HG02884 (cell line): ENCODE results near the gene VSX2.

Source experiments
- ATAC-seq: cut with Tn5 transposase; IDR thresholded peaks from one replicate; pipeline ENCODE4 v1.9.1; 2021; ENCODE audit warnings: mild to moderate bottlenecking, moderate library complexity; ENCODE audit not compliant: unreplicated experiment

Gene VSX2

DNA sequence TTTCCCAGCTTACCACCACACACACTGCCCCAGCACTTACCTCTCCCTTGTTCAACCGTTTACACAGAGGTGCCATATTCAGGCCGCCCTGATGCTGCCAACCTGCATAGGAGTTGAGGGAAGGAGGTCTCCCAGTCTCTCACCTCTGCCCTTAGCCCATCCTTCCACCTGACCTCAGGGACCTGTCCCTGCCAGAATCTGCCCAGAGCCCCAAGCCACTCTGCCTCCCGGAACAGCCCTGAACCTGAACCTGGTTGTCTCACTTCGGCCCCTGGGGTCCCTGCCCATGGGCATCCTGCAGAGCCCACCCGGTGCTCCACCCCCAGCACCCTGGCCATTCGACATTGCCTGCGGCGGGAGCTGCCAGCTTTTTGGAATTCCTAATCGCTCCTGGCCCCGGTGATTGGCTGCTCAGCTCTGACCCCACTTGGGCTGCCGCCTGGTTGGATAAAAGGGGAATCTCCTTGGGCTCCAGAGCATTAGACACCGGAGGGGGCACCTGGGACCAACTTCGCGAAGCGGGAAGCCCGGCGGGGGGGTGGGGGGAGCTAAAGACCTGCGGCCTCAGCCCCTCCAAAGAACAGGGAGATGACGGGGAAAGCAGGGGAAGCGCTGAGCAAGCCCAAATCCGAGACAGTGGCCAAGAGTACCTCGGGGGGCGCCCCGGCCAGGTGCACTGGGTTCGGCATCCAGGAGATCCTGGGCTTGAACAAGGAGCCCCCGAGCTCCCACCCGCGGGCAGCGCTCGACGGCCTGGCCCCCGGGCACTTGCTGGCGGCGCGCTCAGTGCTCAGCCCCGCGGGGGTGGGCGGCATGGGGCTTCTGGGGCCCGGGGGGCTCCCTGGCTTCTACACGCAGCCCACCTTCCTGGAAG lies at the start of gene VSX2:
VSX2 (plus strand) TSS at position 476 of the 874 bp plus-strand sequence; CDS start at position 589, 113 bp downstream.
- ATAC-seq: no peak

DNA sequence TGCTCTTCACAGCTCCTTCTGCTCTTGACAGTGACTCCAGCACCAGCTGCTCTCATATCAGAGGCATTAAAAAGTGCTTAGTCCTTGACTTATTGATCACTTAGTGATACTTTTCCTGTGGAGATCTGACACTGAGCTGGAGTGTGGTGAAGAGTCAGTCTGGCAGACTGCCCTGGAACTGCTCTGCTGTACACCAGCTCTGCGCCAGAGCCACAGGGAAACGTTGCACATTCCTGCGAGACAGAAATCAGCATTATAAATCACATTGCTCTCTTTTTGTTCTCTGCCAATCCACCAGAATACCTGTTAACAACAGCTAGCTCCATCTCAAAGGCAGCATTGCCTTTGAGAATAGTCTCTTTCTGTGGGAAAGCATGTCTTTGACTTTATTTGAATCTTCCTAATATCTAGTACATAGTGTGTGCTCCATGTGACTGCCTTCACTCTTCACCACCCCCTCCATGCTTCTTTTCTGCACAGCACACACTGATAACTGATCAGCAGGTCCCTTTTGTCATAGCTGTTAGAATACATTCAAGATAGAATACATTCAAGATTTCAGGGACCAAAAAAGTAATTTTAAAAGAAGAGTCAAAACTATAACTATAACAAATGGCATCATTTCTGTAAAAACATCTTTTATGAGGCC lies 48.2 kb upstream of the VSX2 start:
- no peak for ATAC-seq

- no peak for ATAC-seq
Observed at GRCh38 chr14:74194506-74195274, 44.6 kb upstream of the VSX2 start.

GRCh38 chr14:74195623-74196022 lies 43.6 kb upstream of the VSX2 start:
- no peak for ATAC-seq

- ATAC-seq: no peak
Observed at GRCh38 chr14:74198441-74199234, 40.6 kb upstream of the VSX2 start.

DNA sequence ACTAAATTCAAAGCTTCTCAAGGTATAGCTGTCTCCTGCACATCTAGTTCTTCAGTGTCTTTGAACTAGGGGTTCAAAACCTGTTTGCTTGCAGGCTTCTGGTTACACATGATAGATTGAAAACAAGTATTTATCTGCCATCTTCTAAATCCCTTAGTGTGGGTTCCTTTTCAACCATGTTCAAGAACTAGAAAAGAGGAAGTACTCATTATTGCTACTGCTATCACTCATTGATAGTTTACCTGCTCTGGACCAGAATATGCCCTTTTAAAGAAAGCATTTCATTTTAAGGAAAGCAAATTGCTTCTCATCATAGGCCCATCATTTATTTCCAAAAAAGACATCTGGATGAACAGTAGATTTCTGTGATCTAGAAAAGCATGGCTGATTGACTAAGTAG lies 37.1 kb upstream of the VSX2 start:
- no peak for ATAC-seq

DNA sequence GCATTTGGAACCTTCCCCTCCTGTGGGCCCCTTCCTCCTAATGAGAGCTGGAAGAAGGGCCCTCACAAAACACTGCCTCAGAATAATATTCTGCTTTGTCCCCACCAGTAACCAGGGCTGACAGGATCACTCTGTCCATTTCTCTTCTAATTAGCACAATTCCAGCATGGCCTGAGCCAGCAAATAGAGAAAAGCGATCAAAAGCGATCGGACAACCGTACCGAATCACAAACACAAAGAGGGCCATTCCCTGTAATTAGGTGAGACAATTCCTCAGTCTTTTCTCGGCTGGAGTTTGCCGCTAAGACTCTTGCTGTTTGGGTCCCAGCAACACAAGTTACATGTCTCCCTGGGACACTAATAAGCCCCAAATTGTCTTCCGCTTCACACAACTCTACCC lies 35.6 kb upstream of the VSX2 start:
- no peak for ATAC-seq

GRCh38 chr14:74204491-74204890 lies 34.8 kb upstream of the VSX2 start:
- no peak for ATAC-seq

DNA sequence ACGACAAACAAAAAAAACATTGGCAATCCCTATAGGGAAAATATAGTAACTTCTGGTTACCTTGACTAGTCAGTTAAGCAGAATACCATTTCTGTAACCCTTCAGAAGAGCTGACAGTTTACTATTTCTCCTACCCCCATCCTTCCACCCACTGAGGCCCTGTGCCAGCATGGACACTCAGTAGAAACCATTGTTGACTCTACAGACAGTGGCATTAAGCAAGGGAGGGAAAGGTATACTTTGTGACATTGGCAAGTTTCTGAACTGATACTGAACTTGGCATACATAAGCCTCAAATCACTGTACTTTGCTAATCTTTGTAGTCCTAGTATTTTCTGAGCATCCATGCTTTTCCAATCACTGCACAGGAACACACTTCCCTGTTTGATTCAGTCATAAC lies 33.4 kb upstream of the VSX2 start:
- no peak for ATAC-seq

DNA sequence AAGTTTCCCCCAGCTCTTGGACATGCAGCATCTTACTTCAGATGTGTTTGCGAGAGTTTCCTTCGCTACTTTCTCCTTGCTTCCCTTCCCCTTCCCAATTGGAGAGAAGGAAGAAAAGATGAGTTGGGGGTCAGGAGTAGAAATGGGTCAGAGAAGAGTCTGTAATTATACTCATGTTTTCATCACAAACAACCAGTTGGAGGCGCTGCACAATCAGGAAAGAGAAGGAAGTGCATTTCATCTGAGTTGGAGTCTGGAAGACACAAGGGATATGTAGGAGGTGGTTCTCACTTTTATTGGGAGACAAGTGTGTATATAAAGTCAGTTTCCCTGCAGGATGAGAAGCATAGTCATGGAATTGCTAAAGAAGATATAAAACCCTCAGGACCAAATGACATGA lies 31.3 kb upstream of the VSX2 start:
- no peak for ATAC-seq

DNA sequence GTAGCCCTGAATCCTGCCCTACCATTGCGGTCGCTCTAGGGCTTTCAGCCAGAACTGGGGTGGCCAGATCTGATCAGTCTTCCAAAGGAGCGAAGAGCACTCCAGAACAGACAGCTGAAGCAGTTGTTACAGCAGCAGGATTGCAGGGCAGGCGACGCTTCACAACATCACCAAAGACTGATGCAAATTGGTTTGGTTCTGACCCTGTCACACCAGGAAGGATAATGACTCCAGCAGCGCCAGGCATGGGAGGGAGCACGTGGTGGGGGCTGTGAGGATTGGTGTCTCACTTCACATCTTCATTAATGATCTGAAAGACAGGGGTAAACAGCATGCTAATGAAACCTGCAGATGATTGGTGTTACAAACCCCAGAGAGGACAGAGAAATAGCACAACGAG lies 30.6 kb upstream of the VSX2 start:
- ATAC-seq: no peak

DNA sequence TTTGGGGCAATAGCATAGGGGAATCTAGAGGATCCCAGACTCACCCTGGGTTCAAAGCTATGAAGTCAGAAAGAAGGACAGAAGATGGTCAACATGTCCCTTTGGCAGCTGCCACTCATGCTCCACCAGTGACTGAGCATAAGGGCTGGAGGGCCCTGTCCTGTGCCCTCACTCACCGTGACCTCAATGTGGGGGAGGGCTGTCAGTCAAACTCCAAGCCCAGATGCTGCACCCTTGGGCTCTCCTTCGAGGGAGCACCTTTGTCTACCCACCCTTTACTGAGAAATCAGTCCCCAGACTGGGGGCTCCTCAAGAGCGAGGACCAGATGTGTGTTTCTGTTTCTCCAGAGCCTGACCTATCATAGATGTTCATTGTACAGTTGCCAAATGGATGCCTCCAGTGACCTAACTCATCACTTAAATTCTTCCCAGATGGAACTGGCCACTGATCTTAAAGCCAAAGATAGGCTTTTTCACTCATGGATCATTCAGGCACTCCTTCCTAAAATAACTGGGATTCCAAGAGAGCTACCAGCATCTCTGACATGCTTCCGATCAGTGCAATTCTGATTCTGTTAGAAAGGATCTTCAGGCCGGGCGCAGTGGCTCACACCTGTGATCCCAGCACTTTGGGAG lies 27.2 kb upstream of the VSX2 start:
- ATAC-seq: no peak

- no peak for ATAC-seq
Observed at GRCh38 chr14:74213907-74214803, 25.1 kb upstream of the VSX2 start.

DNA sequence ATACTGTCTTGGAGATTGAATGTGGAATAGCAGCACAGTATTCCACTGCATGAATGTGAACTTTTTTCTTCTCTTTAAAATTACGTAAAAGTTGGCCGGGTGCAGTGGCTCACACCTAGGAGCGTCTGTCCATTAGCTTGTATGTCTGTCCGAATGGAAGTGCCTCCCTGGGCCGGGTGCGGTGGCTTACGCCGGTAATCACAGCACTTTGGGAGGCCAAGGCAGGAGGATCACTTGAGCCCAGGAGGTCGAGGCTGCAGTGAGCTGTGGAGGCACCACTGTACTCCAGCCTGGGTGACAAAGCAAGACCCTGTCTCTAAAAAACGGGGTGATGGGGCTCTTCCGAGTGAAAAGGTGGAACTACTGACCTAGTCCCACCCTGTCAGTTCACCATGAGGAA lies 22.6 kb upstream of the VSX2 start:
- no peak for ATAC-seq

DNA sequence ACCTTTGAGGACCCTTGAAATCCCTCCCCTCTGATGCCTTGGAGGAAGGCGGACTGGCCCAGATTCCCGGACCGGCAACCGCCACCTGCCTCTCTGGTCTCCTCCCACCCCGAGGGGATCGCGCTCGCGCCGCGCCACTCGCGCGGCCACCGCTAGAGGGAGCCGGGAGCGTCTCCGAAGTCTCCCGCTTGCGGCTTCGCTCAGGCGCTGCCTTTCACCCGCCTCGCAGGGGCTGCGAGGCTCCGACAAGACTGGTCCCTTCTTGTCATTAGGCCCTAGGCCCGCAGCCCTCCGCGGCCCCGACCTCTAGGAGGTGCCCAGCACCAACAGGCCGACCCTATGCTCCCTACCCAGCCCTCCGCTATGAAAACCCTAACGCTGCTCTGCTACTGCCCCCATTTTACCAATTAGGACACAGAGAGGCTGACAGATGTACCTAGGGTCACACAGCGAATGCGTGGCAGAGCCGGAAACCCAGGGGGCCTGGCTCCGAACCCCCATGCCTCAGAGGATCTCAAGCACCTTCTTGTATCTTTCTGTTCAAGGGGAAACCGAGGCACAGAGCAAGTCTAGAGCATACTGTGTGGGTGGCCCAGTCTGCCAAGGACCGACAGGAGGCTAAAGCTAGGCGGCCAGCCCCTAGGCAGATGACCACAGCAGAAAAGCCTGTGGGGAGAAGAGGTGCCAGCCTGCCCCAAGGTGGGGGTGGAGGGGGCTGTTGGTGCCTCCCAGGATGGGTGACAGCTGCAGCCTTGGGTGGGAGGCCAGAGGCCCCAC lies 21.4 kb upstream of the VSX2 start:
- ATAC-seq: no peak

- no peak for ATAC-seq
Observed at GRCh38 chr14:74218462-74218861, 20.8 kb upstream of the VSX2 start.

GRCh38 chr14:74219277-74220205 lies 19.7 kb upstream of the VSX2 start:
- no peak for ATAC-seq

- no peak for ATAC-seq
Observed at GRCh38 chr14:74220991-74221390, 18.3 kb upstream of the VSX2 start.
